HFFc6 (cell line): Measurements from ENCODE around the gene DSG3. TPM values are rescaled to one million over a fixed set of nuclear protein-coding genes. Genes with fewer than 3 reads are reported as not detected.

Experiments
- DNase-seq: peaks from one replicate; pipeline ENCODE4 v3.0.0-alpha.2; 2018
- H3K27ac Mint-ChIP-seq: 2 replicates; pipeline ENCODE4 v1.8.0; 2020; ENCODE audit warnings: mild to moderate bottlenecking, mixed read lengths
- H3K27me3 Mint-ChIP-seq: 2 replicates; pipeline ENCODE4 v1.8.0; 2021; ENCODE audit warnings: mild to moderate bottlenecking, moderate library complexity, mixed read lengths; ENCODE audit not compliant: insufficient read depth
- H3K36me3 Mint-ChIP-seq: 2 replicates; pipeline ENCODE4 v1.8.0; 2021; ENCODE audit warnings: low read depth, mixed read lengths
- H3K4me1 Mint-ChIP-seq: 2 replicates; pipeline ENCODE4 v1.8.0; 2020; ENCODE audit warnings: low read depth, mixed read lengths
- H3K4me3 Mint-ChIP-seq: 2 replicates; pipeline ENCODE4 v1.8.0; 2020; ENCODE audit warnings: mild to moderate bottlenecking, moderate library complexity, mixed read lengths
- H3K9me3 Mint-ChIP-seq: 2 replicates; pipeline ENCODE4 v1.8.0; 2020; ENCODE audit warnings: mild to moderate bottlenecking, mixed read lengths
- total RNA-seq, 6 experiments: library from RNA; stranded (reverse); fragmentation: NEBNext Ultra II Directional; extraction: Animal tissue kit (Norgen Biotek cat#: 25700); gene quantifications; 2 replicates in 1 of 6; 3 replicates in 5 of 6; pipeline ENCODE4 v1.2.3, GENCODE V29; 2021
- TF ChIP-seq, protein P1 (sequence below): fragments of 200-600 bp; sonication (generic); IDR thresholded peaks from 2 replicates; pipeline ENCODE4 v1.5.0; 2021; ENCODE audit warnings: antibody characterized with exemption, mild to moderate bottlenecking

Gene DSG3
- total RNA-seq, 6 experiments from 2014 or later, result not detected

DNA sequence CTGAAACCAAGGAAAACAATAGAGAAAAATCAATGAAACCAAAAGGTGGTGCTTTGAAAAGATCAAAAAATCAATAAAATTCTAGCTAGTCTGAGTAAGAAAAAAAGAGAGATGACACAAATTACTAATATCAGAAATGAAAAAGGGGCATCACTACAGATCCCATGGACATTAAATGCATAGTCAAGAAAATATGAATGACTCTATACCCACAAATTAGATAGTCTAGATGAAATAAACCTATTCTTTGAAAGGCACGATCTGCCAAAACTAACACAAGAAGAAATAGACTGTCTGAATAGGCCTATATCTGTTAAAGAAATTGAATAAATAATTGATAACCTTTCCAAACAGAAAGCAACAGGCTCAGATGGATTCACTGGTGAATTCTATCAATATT lies 15.2 kb upstream of the DSG3 start:
- Mint-ChIP-seq H3K9me3 (peaks cover 38% of the 10 kb centered on the region), H3K4me3 (no peak overlapping the region), H3K27me3 (no peaks in the 10 kb centered on the region), H3K27ac (no peak overlapping the region), H3K36me3 (no peaks in the 10 kb centered on the region), H3K4me1 (no peaks in the 10 kb centered on the region)
- TF ChIP-seq, protein P1, sequence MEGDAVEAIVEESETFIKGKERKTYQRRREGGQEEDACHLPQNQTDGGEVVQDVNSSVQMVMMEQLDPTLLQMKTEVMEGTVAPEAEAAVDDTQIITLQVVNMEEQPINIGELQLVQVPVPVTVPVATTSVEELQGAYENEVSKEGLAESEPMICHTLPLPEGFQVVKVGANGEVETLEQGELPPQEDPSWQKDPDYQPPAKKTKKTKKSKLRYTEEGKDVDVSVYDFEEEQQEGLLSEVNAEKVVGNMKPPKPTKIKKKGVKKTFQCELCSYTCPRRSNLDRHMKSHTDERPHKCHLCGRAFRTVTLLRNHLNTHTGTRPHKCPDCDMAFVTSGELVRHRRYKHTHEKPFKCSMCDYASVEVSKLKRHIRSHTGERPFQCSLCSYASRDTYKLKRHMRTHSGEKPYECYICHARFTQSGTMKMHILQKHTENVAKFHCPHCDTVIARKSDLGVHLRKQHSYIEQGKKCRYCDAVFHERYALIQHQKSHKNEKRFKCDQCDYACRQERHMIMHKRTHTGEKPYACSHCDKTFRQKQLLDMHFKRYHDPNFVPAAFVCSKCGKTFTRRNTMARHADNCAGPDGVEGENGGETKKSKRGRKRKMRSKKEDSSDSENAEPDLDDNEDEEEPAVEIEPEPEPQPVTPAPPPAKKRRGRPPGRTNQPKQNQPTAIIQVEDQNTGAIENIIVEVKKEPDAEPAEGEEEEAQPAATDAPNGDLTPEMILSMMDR, result no peak
- no peak for DNase-seq

DNA sequence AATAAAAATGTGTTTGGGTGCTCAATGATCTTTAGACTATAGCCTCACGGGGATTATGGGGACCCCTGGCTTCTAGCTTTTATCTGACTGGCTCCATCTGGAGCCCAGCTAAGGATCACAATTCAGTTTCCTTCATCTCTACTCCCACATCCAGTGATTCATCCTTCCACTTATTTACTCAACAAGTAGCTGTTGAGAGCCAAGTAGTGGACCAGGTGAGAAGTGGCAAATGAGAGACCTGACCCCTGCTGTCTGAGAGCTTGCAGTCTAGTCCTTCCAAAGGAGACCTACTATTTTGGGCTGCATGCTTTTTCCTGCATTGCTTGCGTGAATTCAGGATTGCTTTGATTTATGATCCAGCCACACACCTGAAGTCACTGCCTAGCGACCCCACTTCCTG lies 10.7 kb upstream of the DSG3 start:
- DNase-seq, result no peak
- Mint-ChIP-seq H3K4me3 (no peak overlapping the region), H3K4me1 (no peaks in the 10 kb centered on the region), H3K27ac (no peak overlapping the region), H3K27me3 (no peaks in the 10 kb centered on the region), H3K9me3 (peaks cover 24% of the 10 kb centered on the region), H3K36me3 (no peaks in the 10 kb centered on the region)
- TF ChIP-seq, protein P1, result no peak

DNA sequence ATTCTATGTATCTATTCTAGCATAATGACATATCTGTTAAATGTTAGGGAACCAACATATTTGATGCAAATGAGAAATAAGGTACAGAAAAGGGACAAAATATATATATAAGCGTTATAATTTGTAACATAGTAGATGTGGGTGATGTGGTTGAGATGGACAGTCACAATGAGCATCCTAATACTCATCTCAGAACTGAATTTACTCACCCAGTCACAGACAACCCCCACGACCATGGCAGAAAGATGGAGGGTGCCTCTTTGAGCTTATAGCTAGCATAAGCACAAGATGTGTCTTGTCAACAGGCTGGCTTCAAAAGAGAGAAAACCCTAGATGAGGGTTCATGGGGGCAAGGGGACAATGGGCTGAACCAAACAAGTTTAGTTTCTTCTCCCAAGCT lies 9.1 kb upstream of the DSG3 start:
- TF ChIP-seq, protein P1, result no peak
- no peak for DNase-seq
- no peaks in the 10 kb centered on the region for H3K36me3 Mint-ChIP-seq
- H3K27me3 Mint-ChIP-seq, result no peaks in the 10 kb centered on the region
- no peak overlapping the region for H3K4me3 Mint-ChIP-seq
- peaks cover 11% of the 10 kb centered on the region for H3K9me3 Mint-ChIP-seq
- H3K4me1 Mint-ChIP-seq, result no peaks in the 10 kb centered on the region
- H3K27ac Mint-ChIP-seq, result no peak overlapping the region

DNA sequence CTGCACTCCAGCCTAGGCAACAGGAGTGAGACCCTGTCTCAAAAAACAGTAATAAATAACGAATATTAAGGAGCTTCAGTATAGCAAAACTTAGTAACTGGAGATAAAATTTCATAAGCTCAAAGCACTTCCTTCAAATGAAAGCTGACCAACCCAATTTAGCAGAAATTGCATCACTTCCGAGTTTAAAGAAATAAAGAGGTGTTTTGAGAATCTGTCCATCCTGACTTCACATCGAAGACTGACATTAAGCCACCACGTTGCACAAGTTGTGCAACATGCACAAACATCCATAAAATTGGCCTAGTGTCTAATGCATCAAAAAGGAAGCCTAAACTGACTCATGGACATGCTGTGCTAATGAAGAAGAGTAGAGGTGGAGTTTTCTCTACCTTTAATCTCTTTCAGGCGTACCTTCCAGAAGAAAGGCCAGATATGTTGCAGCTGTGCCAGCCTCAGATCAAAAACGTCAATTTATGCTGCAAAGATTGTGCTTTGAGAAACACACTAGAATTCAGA lies 7.7 kb upstream of the DSG3 start:
- TF ChIP-seq, protein P1, result no peak
- Mint-ChIP-seq H3K4me3 (no peak overlapping the region), H3K4me1 (no peaks in the 10 kb centered on the region), H3K9me3 (peaks cover 6% of the 10 kb centered on the region), H3K36me3 (no peaks in the 10 kb centered on the region), H3K27me3 (no peaks in the 10 kb centered on the region), H3K27ac (no peak overlapping the region)
- no peak for DNase-seq

DNA sequence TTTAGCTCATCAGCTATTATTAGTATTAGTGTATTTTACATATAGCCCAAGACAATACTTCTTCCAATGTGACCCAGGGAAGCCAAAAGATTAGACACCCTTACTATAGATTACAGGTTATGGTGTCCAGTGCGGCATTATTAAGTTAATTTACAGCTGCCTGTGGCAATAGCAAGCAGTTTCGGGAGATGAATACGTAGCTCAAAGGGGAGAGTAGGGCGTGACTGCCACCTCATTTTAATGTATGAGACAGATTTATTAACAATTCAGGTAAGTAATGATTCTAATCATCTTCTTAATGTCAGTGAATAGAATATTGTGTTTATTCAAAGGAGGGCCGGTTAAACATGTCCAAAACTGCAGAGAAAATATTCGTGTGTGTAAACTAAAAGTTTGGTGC lies 6.8 kb upstream of the DSG3 start:
- TF ChIP-seq, protein P1, result no peak
- no peak for DNase-seq
- no peak overlapping the region for H3K4me3 Mint-ChIP-seq
- no peak overlapping the region for H3K27ac Mint-ChIP-seq
- H3K4me1 Mint-ChIP-seq, result no peaks in the 10 kb centered on the region
- H3K36me3 Mint-ChIP-seq, result no peaks in the 10 kb centered on the region
- H3K9me3 Mint-ChIP-seq, result peaks cover 6% of the 10 kb centered on the region
- H3K27me3 Mint-ChIP-seq, result no peaks in the 10 kb centered on the region

DNA sequence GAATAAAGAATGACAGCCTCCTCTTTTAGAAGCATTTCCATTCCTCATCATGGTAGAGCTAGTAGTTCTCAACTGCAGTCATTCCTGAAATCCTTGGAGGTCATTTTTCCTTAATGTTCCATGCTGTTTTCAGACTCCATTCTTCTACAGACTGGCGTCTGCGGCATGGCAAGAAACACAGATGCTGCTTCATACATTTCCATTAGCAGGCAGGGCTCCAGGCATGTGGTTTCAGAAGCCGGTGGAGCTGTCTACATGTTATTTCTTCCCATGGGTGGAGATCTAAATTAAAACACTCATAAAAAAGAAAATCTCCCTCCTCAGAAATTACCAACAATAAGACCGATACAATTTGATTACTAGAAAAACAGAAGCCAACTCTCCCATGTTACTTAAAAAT lies 6.0 kb upstream of the DSG3 start:
- H3K27ac Mint-ChIP-seq, result no peak overlapping the region
- no peaks in the 10 kb centered on the region for H3K27me3 Mint-ChIP-seq
- peaks cover 6% of the 10 kb centered on the region for H3K9me3 Mint-ChIP-seq
- H3K4me1 Mint-ChIP-seq, result no peaks in the 10 kb centered on the region
- no peaks in the 10 kb centered on the region for H3K36me3 Mint-ChIP-seq
- DNase-seq, result no peak
- TF ChIP-seq, protein P1, result no peak
- no peak overlapping the region for H3K4me3 Mint-ChIP-seq
